HepG2 (cell line): ENCODE results near the gene GLIS1.

ENCODE experiments used
- ELK4 ChIP-seq: sonication (generic); formaldehyde crosslinking; IDR thresholded peaks from 2 replicates; pipeline ENCODE4 v1.9.0; 2021; ENCODE audit warnings: missing genetic modification reagents, borderline replicate concordance
- FOXM1 ChIP-seq: sonication (generic); formaldehyde crosslinking; IDR thresholded peaks from 2 replicates; pipeline ENCODE4 v1.5.0; 2020; ENCODE audit warnings: missing genetic modification reagents
- HHEX ChIP-seq: IDR thresholded peaks from 2 replicates; pipeline ENCODE4 v1.6.1; 2016; ENCODE audit warnings: control low read depth
- PHF21A ChIP-seq: sonication (generic); formaldehyde crosslinking; IDR thresholded peaks from 2 replicates; pipeline ENCODE4 v1.5.0; 2020; ENCODE audit warnings: mild to moderate bottlenecking, missing genetic modification reagents
- ZNF234 ChIP-seq: sonication (generic); formaldehyde crosslinking; conservative IDR thresholded peaks from 2 replicates; pipeline ENCODE4 v1.5.1; 2020; ENCODE audit warnings: mild to moderate bottlenecking, missing genetic modification reagents
- ZNF558 ChIP-seq: sonication (generic); formaldehyde crosslinking; IDR thresholded peaks from 2 replicates; pipeline ENCODE4 v1.9.0; 2022; ENCODE audit warnings: mild to moderate bottlenecking, missing genetic modification reagents, borderline replicate concordance
- TF ChIP-seq, protein P1 (sequence below): sonication (generic); formaldehyde crosslinking; IDR thresholded peaks from 2 replicates; pipeline ENCODE4 v1.5.0; 2020; ENCODE audit warnings: mild to moderate bottlenecking, missing genetic modification reagents, moderate library complexity

DNA sequence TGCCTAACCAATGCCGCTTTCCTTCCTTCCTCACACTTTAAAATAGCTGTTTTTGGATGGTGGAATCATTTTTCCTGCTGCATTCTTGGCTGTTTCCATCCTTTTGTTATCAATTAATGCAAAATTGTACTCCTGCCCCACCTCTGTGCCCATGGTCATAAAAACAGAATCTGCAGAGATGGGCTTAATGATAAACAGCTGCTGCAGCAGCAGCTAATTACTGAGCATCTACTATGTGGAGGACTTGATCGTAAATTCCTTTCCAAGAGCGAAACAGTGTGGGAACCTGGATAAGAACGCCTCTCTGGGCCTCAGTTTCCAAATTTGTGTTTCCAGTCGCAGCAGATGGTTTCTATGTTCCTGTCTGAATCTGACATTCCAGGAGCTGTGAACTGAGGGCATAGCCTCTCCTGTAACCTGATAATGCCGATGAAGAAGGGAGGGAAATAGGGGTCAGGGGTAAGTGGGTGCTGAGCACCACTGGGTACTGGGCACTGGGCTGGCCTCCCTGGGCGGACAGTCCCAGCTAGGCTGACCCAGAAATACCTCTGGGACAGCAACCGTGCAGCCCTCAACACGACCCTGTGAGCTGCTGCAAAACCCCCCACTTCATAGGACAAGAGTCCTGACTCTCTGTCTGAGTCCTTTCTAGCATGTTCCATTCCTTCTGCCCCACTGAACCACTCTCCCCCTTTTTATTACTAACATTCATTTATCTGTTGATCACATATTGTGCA lies 158.1 kb downstream of the GLIS1 start:
- TF ChIP-seq ZNF558 (no peak), PHF21A (CRISPR knock-in tag) (no peak), HHEX (CRISPR knock-in tag) (no peak), FOXM1 (CRISPR knock-in tag) (no peak), ELK4 (CRISPR knock-in tag) (no peak), ZNF234 (no peak)
- TF ChIP-seq, protein P1, sequence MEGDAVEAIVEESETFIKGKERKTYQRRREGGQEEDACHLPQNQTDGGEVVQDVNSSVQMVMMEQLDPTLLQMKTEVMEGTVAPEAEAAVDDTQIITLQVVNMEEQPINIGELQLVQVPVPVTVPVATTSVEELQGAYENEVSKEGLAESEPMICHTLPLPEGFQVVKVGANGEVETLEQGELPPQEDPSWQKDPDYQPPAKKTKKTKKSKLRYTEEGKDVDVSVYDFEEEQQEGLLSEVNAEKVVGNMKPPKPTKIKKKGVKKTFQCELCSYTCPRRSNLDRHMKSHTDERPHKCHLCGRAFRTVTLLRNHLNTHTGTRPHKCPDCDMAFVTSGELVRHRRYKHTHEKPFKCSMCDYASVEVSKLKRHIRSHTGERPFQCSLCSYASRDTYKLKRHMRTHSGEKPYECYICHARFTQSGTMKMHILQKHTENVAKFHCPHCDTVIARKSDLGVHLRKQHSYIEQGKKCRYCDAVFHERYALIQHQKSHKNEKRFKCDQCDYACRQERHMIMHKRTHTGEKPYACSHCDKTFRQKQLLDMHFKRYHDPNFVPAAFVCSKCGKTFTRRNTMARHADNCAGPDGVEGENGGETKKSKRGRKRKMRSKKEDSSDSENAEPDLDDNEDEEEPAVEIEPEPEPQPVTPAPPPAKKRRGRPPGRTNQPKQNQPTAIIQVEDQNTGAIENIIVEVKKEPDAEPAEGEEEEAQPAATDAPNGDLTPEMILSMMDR (CRISPR knock-in tag): no peak
